Uterus (tissue), 4 donors: ENCODE data around the gene PTGIS. TPM values are rescaled to one million over a fixed set of nuclear protein-coding genes. Genes with fewer than 3 reads are reported as not detected.
"Not testable (repeated sequence)": the region's sequence is repeated elsewhere in the genome, so short reads cannot be mapped to it uniquely, and the experiment has no call there.

Source experiments
- DNase-seq, 2 donors: peaks; one replicate each; pipeline ENCODE4 v3.0.0-alpha.2; 2019 to 2020
- H3K27ac ChIP-seq, 2 donors: fragments of 200-600 bp; sonication (generic); 1 replicate in 1 of 2; 2 replicates in 1 of 2; pipeline ENCODE4 v1.5.1; 2016 to 2018
- H3K27me3 ChIP-seq, 2 donors: fragments of 200-600 bp; sonication (generic); one replicate each; pipeline ENCODE4 v1.5.1; 2018 to 2019; ENCODE audit warnings: control low read depth in 1 of 2
- H3K36me3 ChIP-seq, 2 donors: fragments of 200-600 bp; sonication (generic); one replicate each; pipeline ENCODE4 v1.5.1; 2019; ENCODE audit warnings: control low read depth in 1 of 2
- H3K4me1 ChIP-seq, 2 donors: fragments of 200-600 bp; sonication (generic); one replicate each; pipeline ENCODE4 v1.5.1; 2018 to 2019; ENCODE audit warnings: control low read depth in 1 of 2
- H3K4me3 ChIP-seq, 2 donors: fragments of 200-600 bp; sonication (generic); 1 replicate in 1 of 2; 2 replicates in 1 of 2; pipeline ENCODE4 v1.5.1; 2018 to 2019; ENCODE audit warnings: mild to moderate bottlenecking in 1 of 2
- H3K9me3 ChIP-seq, 2 donors: fragments of 200-600 bp; sonication (generic); one replicate each; pipeline ENCODE4 v1.5.1; 2019; ENCODE audit warnings: control low read depth in 1 of 2
- POLR2A ChIP-seq, 2 donors: fragments of 450-650 bp; IDR thresholded peaks; one replicate each; pipeline ENCODE4 v1.6.1; 2016; ENCODE audit warnings: antibody characterized with exemption in 2 of 2, mild to moderate bottlenecking in 1 of 2, moderate library complexity in 1 of 2
- intact Hi-C: fragments of 100-400 bp; cut with DNase I; formaldehyde crosslinking; loops from one replicate; pipeline ENCODE4 v1.15.1; 2023; ENCODE audit warnings: low total_unique reads
- total RNA-seq, 4 donors: library from RNA; depleted of rRNA in 3 of 4; stranded (reverse); fragments of >200 nt in 3 of 4; gene quantifications; one replicate each; pipeline versions ENCODE4 v1.1.0 to v1.2.4, GENCODE V29; 2014 to 2023
- TF ChIP-seq, protein P1 (sequence below), 4 experiments: fragments of 200-600 bp in 2 of 4; fragments of 450-650 bp in 2 of 4; sonication (generic) in 2 of 4; IDR thresholded peaks; one replicate each; pipeline ENCODE4 v1.5.1; 2016 to 2019; ENCODE audit warnings: antibody characterized with exemption in 4 of 4, mild to moderate bottlenecking in 2 of 4, moderate library complexity in 1 of 4
- donor health status: DM: yes; HTN: yes; CAD: no.

Gene PTGIS
- total RNA-seq = 100 to 1,000 TPM in 3 of 4 donors, 10 to 100 TPM in 1; 64.7 to 460 (median 140) TPM

DNA sequence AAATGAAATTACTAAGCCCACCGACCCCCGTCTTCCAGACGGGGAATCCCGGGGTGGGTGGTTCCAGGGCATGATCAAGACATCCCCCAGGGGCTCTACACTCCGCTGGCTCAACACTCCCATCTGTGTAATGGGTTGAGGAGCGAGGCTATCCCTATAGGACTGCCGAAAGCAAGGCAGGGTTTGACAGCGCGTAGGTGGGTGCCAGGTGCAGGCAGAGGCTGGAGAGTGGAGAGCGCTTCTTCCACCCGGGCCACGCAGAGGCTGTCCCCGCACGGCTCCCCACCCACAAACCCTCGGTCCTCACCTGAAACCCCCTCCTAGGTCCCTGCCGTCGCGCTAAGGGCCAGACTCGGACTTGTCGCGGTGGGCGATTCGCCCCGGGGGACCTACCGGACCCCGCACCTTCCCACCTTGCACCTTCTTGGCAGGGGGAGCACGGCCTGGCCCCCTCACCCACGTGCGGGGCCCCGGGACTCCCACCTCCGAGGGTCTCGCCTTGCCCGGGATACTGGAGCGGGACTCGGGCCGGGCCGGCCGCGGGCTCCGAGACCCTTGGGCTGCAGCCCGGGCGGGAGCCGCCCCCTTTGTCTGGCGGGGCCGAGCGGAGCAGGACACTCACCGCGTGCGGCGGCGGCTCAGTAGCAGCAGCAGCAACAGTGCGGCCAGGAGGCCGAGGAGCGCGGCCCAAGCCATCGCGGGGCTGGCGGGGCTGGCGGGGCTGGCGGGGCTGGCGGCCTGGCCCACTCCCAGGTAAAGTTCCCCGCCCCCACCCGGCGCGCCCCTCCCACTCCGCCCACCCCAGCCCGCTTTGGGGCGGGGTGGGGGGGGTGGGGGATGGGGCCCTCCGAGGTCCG is at the start of gene PTGIS:
TSS of gene PTGIS (minus strand) at position 717 of the 857 bp plus-strand sequence. CDS start at position 696, 21 bp downstream.
- no peaks in the 10 kb centered on the region for H3K27me3 ChIP-seq
- DNase-seq = peak; percentile 51 to 74
- H3K9me3 ChIP-seq = no peaks in the 10 kb centered on the region
- TF ChIP-seq, protein P1, sequence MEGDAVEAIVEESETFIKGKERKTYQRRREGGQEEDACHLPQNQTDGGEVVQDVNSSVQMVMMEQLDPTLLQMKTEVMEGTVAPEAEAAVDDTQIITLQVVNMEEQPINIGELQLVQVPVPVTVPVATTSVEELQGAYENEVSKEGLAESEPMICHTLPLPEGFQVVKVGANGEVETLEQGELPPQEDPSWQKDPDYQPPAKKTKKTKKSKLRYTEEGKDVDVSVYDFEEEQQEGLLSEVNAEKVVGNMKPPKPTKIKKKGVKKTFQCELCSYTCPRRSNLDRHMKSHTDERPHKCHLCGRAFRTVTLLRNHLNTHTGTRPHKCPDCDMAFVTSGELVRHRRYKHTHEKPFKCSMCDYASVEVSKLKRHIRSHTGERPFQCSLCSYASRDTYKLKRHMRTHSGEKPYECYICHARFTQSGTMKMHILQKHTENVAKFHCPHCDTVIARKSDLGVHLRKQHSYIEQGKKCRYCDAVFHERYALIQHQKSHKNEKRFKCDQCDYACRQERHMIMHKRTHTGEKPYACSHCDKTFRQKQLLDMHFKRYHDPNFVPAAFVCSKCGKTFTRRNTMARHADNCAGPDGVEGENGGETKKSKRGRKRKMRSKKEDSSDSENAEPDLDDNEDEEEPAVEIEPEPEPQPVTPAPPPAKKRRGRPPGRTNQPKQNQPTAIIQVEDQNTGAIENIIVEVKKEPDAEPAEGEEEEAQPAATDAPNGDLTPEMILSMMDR (IDR thresholded peaks at IDR 0.05) = no peak
- peak; percentile 19 to 58 for TF ChIP-seq POLR2A (IDR thresholded peaks at IDR 0.05)
- H3K4me3 ChIP-seq = peak within 1 kb of the TSS; percentile 68 to 75
- H3K4me1 ChIP-seq = peaks cover 10 to 18% of the 10 kb centered on the region in 2 donors
- H3K27ac ChIP-seq = peak within 1 kb of the TSS; percentile 94 to 98
- H3K36me3 ChIP-seq = no peaks in the 10 kb centered on the region
- intact Hi-C loops = no loop called here

DNA sequence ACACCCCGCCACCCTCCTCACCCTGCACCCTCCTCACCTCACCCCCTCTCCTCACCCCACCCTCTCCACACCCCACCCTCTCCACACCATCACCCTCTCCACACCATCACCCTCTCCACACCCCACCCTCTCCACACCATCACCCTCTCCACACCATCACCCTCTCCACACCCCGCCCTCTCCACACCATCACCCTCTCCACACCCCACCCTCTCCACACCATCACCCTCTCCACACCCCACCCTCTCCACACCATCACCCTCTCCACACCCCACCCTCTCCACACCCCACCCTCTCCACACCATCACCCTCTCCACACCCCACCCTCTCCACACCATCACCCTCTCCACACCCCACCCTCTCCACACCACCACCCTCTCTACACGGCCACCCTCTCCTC is 49.5 kb upstream of the PTGIS start:
- H3K4me3 ChIP-seq, H3K27ac ChIP-seq, H3K9me3 ChIP-seq: not testable (repeated sequence)

DNA sequence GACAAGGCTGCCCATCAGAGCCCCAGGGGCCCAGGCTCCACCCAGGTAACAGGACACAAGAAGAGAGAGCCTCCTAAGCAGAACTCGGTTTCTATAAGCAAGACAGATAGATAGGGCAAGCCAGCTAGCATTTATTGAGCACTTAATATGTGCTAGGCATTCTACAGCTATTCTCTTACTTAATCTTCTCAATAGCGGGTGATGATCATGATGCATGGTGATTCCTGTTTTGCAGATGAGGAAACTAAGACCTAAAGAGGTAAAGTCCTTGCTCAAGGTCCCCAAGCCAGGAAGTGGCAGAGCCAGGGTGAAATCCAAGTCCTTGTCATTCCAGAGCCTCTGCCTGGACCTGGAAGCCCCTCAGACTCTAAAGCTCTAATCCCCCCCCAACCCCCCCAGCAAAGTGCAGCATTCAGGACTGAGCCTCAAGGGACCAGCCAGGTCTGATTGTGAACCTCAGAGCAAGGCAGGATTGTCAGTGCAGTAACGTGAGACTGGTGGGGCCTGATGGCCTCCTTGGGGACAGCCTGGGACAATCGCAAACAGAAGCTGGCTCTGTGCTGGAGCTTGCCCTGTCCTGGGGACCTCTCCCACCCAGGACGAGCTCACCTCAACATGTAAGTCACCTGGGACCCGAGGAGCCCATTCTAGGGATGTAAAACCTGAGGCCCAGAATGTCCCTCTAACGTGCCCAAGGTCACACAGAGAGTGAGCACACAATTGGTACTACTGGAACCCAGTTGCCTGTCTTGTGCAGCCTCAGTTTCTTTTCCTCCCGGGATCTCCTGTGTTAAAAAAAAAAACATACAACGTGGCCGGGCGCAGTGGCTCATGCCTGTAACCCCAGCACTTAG is 48.4 kb upstream of the PTGIS start:
- H3K27ac ChIP-seq = no peak overlapping the region
- no peaks in the 10 kb centered on the region for H3K36me3 ChIP-seq
- H3K4me3 ChIP-seq = no peak overlapping the region
- no peaks in the 10 kb centered on the region for H3K9me3 ChIP-seq
- no peaks in the 10 kb centered on the region for H3K27me3 ChIP-seq
- intact Hi-C loops = no loop called here
- TF ChIP-seq, protein P1 (IDR thresholded peaks at IDR 0.05) = no peak
- no peak for TF ChIP-seq POLR2A (IDR thresholded peaks at IDR 0.05)
- no peak for DNase-seq
- H3K4me1 ChIP-seq = no peaks in the 10 kb centered on the region

More for the DNA sequence above, 49.5 kb upstream of the PTGIS start:
- H3K36me3 ChIP-seq, DNase-seq, intact Hi-C loops, H3K27me3 ChIP-seq, H3K4me1 ChIP-seq: not testable (repeated sequence)

DNA sequence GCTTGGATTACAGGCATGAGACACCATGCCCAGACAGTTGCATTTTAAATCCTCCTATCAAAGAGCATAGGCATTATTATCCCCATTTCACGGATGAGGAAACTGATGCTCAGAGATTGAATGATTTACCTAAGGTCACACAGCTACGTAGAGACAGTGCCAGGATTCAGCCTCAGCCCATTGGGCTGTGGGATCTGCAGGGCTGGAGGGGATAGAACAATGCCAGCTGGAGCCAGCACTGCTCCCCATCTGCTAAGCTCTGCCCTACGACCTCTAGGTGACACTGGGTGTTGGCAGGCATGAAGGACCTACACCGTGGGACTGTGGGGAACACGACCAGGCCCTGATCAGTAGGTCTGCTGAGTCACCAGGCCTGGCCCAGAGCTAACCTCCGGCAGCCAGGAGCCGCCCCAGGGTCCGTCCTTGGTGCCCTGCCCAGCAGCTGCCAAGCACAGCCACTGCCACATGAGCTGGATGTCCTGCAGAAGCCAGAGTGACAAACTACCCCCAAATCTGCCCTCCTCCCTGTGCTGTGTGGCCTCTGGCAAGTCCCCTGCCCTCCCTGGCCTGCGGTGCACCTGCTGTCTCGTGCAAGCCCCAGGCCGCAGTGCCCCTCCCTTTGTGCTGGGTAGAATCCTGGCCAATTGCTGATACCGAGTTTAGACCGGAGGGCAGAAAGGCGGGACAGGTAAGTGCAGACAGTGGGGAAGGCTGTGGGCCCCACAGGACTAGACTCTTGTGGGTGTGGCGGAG is 47.6 kb upstream of the PTGIS start:
- H3K4me1 ChIP-seq = peaks cover 0 to 7% of the 10 kb centered on the region in 2 donors
- intact Hi-C loops = no loop called here

DNA sequence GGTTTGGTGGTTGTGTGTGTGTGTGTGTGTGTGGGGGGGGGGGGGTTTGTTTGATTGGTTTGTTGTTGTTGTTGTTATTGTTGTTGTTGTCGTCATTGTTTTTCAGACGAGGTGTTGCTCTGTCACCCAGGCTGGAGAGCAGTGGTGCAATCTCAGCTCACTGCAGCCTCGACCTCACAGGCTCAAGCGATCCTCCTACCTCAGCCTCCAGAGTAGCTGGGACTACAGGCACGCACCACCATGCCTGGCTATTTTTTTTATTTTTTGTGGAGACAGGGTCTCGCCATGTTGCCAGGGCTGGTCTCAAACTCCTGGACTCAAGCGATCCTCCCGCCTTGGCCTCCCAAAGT is 47.1 kb upstream of the PTGIS start:
- intact Hi-C loops, H3K27ac ChIP-seq, H3K27me3 ChIP-seq, H3K4me1 ChIP-seq, H3K36me3 ChIP-seq, H3K9me3 ChIP-seq, H3K4me3 ChIP-seq, DNase-seq: not testable (repeated sequence)

More for the DNA sequence above, 47.6 kb upstream of the PTGIS start:
- Histone ChIP-seq H3K27ac (no peak overlapping the region), H3K4me3 (no peak overlapping the region), H3K27me3 (no peaks in the 10 kb centered on the region), H3K36me3 (no peaks in the 10 kb centered on the region), H3K9me3 (no peaks in the 10 kb centered on the region)
- no peak for DNase-seq
- TF ChIP-seq, protein P1 (IDR thresholded peaks at IDR 0.05) = no peak
- TF ChIP-seq POLR2A (IDR thresholded peaks at IDR 0.05) = no peak
